Endothelial cell of umbilical vein (primary cell): ENCODE measurements around the gene PHAX.

Experiments used
- POLR2A ChIP-seq: IDR thresholded peaks from 2 replicates; pipeline ENCODE4 v1.6.1; 2012; ENCODE audit warnings: low read depth, mild to moderate bottlenecking, control low read depth, low read length
- TF ChIP-seq, protein P1 (sequence below), 2 donors: IDR thresholded peaks; 1 replicate in 1 of 2; 2 replicates in 1 of 2; pipeline ENCODE4 v1.5.1; 2011; ENCODE audit warnings: low read length in 2 of 2, mild to moderate bottlenecking in 2 of 2, moderate library complexity in 2 of 2, control low read depth in 1 of 2, inconsistent platforms in 1 of 2, low read depth in 1 of 2; ENCODE audit not compliant: insufficient read depth in 1 of 2; ENCODE audit errors: extremely low read depth in 1 of 2
- TF ChIP-seq, protein P2 (sequence below): IDR thresholded peaks from 2 replicates; pipeline ENCODE4 v1.6.1; 2011; ENCODE audit not compliant: insufficient read depth, insufficient read length

DNA sequence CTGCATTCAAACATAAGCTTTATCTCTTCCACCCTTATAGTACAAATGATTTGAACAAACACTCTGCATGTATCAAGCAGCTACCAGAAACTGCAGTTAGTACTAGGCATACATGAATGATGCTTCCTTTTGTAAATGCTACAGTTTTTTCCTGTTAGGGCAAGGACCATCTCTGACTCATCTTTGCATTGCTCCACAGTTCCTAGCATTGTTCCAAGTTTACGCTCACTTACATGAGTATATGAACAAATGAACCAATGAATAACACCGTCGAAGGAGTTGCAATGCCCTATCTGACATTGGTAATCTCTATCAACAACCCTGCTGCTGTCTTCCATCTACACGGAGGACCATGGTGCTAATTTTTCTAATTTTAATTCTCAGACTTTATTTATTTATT lies 3.6 kb upstream of the PHAX start:
- TF ChIP-seq, protein P1, sequence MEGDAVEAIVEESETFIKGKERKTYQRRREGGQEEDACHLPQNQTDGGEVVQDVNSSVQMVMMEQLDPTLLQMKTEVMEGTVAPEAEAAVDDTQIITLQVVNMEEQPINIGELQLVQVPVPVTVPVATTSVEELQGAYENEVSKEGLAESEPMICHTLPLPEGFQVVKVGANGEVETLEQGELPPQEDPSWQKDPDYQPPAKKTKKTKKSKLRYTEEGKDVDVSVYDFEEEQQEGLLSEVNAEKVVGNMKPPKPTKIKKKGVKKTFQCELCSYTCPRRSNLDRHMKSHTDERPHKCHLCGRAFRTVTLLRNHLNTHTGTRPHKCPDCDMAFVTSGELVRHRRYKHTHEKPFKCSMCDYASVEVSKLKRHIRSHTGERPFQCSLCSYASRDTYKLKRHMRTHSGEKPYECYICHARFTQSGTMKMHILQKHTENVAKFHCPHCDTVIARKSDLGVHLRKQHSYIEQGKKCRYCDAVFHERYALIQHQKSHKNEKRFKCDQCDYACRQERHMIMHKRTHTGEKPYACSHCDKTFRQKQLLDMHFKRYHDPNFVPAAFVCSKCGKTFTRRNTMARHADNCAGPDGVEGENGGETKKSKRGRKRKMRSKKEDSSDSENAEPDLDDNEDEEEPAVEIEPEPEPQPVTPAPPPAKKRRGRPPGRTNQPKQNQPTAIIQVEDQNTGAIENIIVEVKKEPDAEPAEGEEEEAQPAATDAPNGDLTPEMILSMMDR (IDR thresholded peaks at IDR 0.05; ENCODE audit: extremely low read depth in 1 of 2, insufficient read depth in 1 of 2, low read depth in 1 of 2, low read length in 2 of 2): no peak
- TF ChIP-seq POLR2A: no peak
- TF ChIP-seq, protein P2, sequence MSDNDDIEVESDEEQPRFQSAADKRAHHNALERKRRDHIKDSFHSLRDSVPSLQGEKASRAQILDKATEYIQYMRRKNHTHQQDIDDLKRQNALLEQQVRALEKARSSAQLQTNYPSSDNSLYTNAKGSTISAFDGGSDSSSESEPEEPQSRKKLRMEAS: no peak
